ENCODE results near the gene ESAM. TPM values are rescaled to one million over a fixed set of nuclear protein-coding genes. Genes with fewer than 3 reads are reported as not detected.
"Not testable (repeated sequence)": the region's sequence is repeated elsewhere in the genome, so short reads cannot be mapped to it uniquely, and the experiment has no call there.

Gene ESAM
- total RNA-seq, 1 experiment from 2014 or later: 10.4 TPM

DNA sequence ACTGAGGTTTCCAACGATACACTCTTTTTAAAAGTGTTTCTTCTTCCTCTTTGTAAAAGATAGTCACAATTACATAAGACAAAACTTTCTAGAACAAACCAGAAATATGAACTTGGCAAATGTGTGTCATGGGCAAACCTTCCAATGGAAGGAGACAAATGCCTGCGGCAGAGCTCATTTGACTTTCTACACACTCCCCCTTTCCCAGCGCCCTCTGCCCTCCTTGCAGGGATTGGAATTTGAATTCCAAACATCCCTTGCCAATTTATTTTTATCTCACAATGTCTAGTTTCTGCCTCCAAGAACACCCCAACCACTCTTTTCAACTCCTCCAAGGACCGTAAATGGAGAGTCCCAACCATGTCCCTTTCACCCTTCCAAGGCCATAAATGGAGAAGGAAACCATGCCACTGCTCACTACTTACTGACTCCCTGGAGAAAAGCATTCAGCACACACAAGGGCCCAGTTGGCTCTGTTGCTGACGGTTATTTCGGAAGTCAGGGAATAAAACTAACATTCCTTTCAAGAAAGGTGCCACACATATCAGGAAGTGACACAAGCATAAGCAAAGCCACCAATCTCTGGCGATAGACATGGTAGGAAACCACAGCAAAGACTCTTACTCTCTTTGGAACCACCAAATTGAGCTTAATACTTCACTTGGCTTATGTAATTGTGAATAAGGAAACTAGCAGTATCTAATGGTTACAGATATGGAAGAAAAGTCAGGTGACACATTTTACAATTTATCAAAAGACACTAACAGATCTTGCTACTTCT lies 15.0 kb upstream of the ESAM start:
- intact Hi-C loops (cut with micrococcal nuclease): no loop called here
- BruUV-seq (replicated peaks): no TSS peak
- peaks cover 2% of the 10 kb centered on the region for H3K4me1 ChIP-seq (ENCODE audit: insufficient read depth, low read length)
- no peaks in the 10 kb centered on the region for H3K9me2 ChIP-seq (replicated peaks; ENCODE audit: low read length)
- H3K4me2 ChIP-seq (ENCODE audit: low read length): no peak overlapping the region
- no peaks in the 10 kb centered on the region for H4K20me1 ChIP-seq (ENCODE audit: low read length)
- H2AFZ ChIP-seq (ENCODE audit: low read length): no peak overlapping the region
- peaks cover 5% of the 10 kb centered on the region for H3F3A ChIP-seq (ENCODE audit: low read length, unreplicated experiment)
- no peak overlapping the region for H3K4me3 ChIP-seq (ENCODE audit: low read length)
- CTCF ChIA-PET: no interaction called here
- H3K9me3 ChIP-seq (ENCODE audit: low read length): no peaks in the 10 kb centered on the region
- no peak for TF ChIP-seq EZH2 (IDR thresholded peaks at IDR 0.05; ENCODE audit: low read length, unreplicated experiment)
- TF ChIP-seq EZH2phosphoT487 (IDR thresholded peaks at IDR 0.05; ENCODE audit: borderline replicate concordance, low read length): no peak
- TF ChIP-seq, protein P1, sequence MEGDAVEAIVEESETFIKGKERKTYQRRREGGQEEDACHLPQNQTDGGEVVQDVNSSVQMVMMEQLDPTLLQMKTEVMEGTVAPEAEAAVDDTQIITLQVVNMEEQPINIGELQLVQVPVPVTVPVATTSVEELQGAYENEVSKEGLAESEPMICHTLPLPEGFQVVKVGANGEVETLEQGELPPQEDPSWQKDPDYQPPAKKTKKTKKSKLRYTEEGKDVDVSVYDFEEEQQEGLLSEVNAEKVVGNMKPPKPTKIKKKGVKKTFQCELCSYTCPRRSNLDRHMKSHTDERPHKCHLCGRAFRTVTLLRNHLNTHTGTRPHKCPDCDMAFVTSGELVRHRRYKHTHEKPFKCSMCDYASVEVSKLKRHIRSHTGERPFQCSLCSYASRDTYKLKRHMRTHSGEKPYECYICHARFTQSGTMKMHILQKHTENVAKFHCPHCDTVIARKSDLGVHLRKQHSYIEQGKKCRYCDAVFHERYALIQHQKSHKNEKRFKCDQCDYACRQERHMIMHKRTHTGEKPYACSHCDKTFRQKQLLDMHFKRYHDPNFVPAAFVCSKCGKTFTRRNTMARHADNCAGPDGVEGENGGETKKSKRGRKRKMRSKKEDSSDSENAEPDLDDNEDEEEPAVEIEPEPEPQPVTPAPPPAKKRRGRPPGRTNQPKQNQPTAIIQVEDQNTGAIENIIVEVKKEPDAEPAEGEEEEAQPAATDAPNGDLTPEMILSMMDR (conservative IDR thresholded peaks at IDR 0.05; ENCODE audit: low read depth, low read length): no peak
- DNase-seq: no peak
- POLR2A ChIA-PET (ENCODE audit: unreplicated experiment): no interaction called here
- no peak overlapping the region for H3K27ac ChIP-seq (ENCODE audit: low read length)
- H3K9ac ChIP-seq (ENCODE audit: low read length): no peak overlapping the region
- ATAC-seq: no peak
- peaks cover 18% of the 10 kb centered on the region for H3K79me2 ChIP-seq (ENCODE audit: low read length)
- H3K27me3 ChIP-seq (ENCODE audit: low read length): no peaks in the 10 kb centered on the region
- no peaks in the 10 kb centered on the region for H3K36me3 ChIP-seq (ENCODE audit: low read depth, low read length)

- DNase-seq (peak; percentile 44), ATAC-seq (peak; percentile 27)
- Histone ChIP-seq H3K36me3 (ENCODE audit: low read depth, low read length) (peaks cover 14% of the 10 kb centered on the region; the same call in 1 of the 2 replicates), H3K27ac (ENCODE audit: low read length) (peak overlapping the region; percentile 59; the same call in 1 of the 2 replicates), H3K4me1 (ENCODE audit: insufficient read depth, low read length) (peaks cover 32% of the 10 kb centered on the region), H3F3A (ENCODE audit: low read length, unreplicated experiment) (peaks cover 13% of the 10 kb centered on the region)
- CTCF ChIA-PET; H3K4me2 ChIP-seq (ENCODE audit: low read length); POLR2A ChIA-PET (ENCODE audit: unreplicated experiment); H3K79me2 ChIP-seq (ENCODE audit: low read length); BruUV-seq (replicated peaks); H3K9me3 ChIP-seq (ENCODE audit: low read length); H2AFZ ChIP-seq (ENCODE audit: low read length); H3K9ac ChIP-seq (ENCODE audit: low read length); H3K4me3 ChIP-seq (ENCODE audit: low read length); H4K20me1 ChIP-seq (ENCODE audit: low read length); H3K9me2 ChIP-seq (replicated peaks; ENCODE audit: low read length); H3K27me3 ChIP-seq (ENCODE audit: low read length): not testable (repeated sequence)
- intact Hi-C loops (cut with micrococcal nuclease): loop anchor here (1.0 kb wide), 1 partner anchor 63 kb away; no protein-coding TSS in a partner anchor
These were observed 8.9 kb upstream of the ESAM start for GRCh38 chr11:124770959-124771358.

GRCh38 chr11:124769806-124770774 lies 8.0 kb upstream of the ESAM start:
- Histone ChIP-seq H3K9me3 (ENCODE audit: low read length) (no peaks in the 10 kb centered on the region), H4K20me1 (ENCODE audit: low read length) (no peaks in the 10 kb centered on the region), H3K9me2 (replicated peaks; ENCODE audit: low read length) (no peaks in the 10 kb centered on the region), H3K4me3 (ENCODE audit: low read length) (no peak overlapping the region), H3K36me3 (ENCODE audit: low read depth, low read length) (peaks cover 14% of the 10 kb centered on the region; the same call in 1 of the 2 replicates), H3K9ac (ENCODE audit: low read length) (no peak overlapping the region), H3K27me3 (ENCODE audit: low read length) (no peaks in the 10 kb centered on the region), H3K4me1 (ENCODE audit: insufficient read depth, low read length) (peaks cover 32% of the 10 kb centered on the region), H3K4me2 (ENCODE audit: low read length) (peak overlapping the region; percentile 62), H3K27ac (ENCODE audit: low read length) (peak overlapping the region; percentile 59), H3K79me2 (ENCODE audit: low read length) (no peaks in the 10 kb centered on the region), H2AFZ (ENCODE audit: low read length) (no peak overlapping the region), H3F3A (ENCODE audit: low read length, unreplicated experiment) (peaks cover 13% of the 10 kb centered on the region)
- TSS peak; percentile 35 for BruUV-seq (replicated peaks)
- peak; percentile 90 for ATAC-seq
- TF ChIP-seq EZH2 (IDR thresholded peaks at IDR 0.05; ENCODE audit: low read length, unreplicated experiment): no peak
- TF ChIP-seq, protein P1 (conservative IDR thresholded peaks at IDR 0.05; ENCODE audit: low read depth, low read length): no peak
- no peak for TF ChIP-seq EZH2phosphoT487 (IDR thresholded peaks at IDR 0.05; ENCODE audit: borderline replicate concordance, low read length)
- peak; percentile 90 for DNase-seq
- intact Hi-C loops (cut with micrococcal nuclease): loop anchor here (1.0 kb wide), 1 partner anchor 64 kb away; no protein-coding TSS in a partner anchor
- ChIA-PET POLR2A (ENCODE audit: unreplicated experiment) (interaction anchor here (0.7 to 0.9 kb wide), 2 partner anchors 27 to 147 kb away, joined by 4 to 9 read pairs; no protein-coding TSS in a partner anchor), CTCF (interaction anchor here (0.6 to 1.9 kb wide), 3 partner anchors 65 to 96 kb away, joined by 3 to 13 read pairs (median 9); partner anchors contain the start of gene SPA17)

Data from PC-3 (cell line).